ENCODE measurements around the gene ADPRHL1.

The ADPRHL1 gene

DNA sequence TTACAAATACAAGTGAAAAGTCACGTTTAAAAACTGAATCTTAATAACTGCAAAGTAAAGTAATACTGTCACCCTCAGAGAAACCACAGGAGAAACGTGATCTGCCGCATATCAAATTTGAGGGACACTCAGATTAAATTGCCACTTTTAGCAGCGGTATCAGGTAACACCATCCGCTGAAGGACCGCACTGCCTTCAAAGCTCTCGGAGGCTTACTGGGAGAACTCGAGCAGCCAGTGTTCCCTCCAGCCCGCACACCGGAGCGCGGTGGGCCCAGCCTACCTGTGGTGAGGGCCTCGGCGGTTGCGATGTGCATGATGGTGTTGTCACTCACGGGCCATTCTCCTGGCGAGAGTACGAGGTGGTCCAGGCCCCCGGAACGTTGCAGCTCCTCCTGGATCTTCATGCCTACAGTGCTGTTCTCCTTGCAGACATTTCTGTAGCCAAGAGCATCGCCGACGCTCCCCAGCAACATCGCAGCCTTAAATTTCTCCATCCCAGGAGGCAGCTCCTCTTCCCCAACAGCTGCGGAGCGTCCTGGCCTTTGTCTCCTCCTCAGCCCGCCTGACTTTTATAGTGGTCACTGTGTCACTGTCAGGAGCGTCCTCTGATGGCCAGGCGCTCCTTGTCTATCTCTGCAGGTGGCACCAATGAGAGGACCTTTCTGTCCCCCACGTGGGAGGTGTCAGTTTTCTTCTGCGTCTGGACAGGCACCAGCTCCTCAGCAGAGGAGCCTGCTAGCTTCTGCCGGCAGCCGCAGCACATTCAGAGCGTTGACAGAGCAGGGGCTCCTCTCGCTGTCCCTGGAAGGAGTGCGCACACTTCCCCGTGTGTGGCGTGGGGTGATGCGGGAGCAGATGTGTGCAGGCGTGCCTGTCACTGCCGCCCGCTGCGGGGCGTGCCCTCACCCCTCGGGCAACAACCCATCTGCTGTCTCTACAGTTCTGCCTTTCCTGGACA, at the start of gene ADPRHL1:
Gene ADPRHL1, minus strand, starts transcription at position 547 of the 960 bp plus-strand sequence. Its CDS starts 51 bp downstream, at position 496.
- Histone ChIP-seq H3K4me3 (ENCODE audit: low read depth in 1 of 2, low read length in 2 of 2) (no peak within 1 kb of the TSS), H3K9me3 (ENCODE audit: control insufficient read depth in 1 of 2, low read length in 2 of 2) (no peaks in the 10 kb centered on the region), H3K27ac (ENCODE audit: low read length) (no peak within 1 kb of the TSS), H3K4me1 (ENCODE audit: control insufficient read depth in 1 of 2, insufficient read depth in 2 of 2, low read length in 2 of 2) (peaks cover 3 to 16% of the 10 kb centered on the region in 2 donors), H3K27me3 (ENCODE audit: low read depth, low read length) (no peaks in the 10 kb centered on the region), H3K36me3 (ENCODE audit: control insufficient read depth in 1 of 2, insufficient read depth in 2 of 2, low read length in 2 of 2) (peaks cover 9 to 33% of the 10 kb centered on the region in 2 donors)

DNA sequence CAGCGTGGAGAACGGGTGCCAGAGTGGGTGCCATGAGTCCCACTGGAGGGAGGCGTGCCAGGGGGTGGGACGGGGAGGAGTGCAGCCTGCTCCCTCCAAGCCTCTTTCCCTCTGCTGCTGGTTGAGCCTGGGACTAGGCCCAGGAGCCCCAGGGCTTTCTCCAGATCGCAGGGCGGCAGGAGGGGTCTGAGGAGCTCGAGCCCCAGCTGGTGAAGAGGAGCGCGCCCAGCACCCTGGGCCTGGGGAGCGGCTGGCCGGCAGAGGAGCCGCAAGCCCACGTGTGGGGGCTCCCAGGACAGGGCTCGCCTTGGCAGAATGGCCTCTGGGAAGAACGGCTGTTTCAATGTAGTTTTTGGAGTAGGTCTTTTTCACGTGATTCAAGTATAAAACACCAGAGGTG, 49.4 kb upstream of the ADPRHL1 start:
- H3K4me1 ChIP-seq (ENCODE audit: control insufficient read depth in 1 of 2, insufficient read depth in 2 of 2, low read length in 2 of 2): no peaks in the 10 kb centered on the region
- H3K27me3 ChIP-seq (ENCODE audit: low read depth, low read length): no peaks in the 10 kb centered on the region
- H3K4me3 ChIP-seq (ENCODE audit: low read depth in 1 of 2, low read length in 2 of 2): no peak overlapping the region
- H3K27ac ChIP-seq (ENCODE audit: low read length): no peak overlapping the region
- peaks cover 36 to 78% of the 10 kb centered on the region in 2 donors for H3K36me3 ChIP-seq (ENCODE audit: control insufficient read depth in 1 of 2, insufficient read depth in 2 of 2, low read length in 2 of 2)
- H3K9me3 ChIP-seq (ENCODE audit: control insufficient read depth in 1 of 2, low read length in 2 of 2): no peaks in the 10 kb centered on the region

DNA sequence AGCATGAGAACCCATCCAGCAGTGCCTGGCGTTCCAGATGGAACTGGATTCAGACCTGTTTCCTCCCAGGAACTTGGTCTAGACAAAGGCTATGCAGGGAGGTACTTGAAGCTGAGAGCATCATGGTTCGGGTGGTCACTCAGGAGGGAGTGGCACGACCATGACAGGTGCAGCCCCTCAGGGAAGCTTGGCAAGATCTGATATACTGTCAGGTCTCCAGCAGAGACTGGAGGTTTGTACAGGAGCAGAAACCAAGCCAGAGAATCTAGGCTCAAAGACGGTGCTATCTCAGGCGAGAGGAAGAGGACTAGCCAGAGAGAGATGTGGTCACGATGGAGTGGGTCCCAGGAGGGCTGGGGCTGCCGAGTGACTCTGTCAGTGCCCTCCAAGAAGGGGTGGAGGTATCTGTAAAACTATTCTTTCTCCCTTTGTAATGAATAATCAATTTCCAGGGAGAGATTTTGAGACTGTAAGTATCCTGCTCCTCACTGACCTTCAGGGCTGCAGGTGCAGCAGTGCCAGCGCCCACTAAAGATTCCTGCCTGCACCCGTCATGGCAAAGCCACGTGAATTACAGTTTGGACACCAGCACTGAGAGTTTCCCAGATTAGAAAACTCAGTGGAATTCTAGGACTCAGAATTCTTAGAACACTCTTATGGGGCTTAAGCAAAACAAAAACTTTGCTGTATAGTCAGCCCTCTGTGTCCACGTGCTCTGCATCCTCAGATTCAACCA, 47.4 kb upstream of the ADPRHL1 start:
- Histone ChIP-seq H3K36me3 (ENCODE audit: control insufficient read depth in 1 of 2, insufficient read depth in 2 of 2, low read length in 2 of 2) (peaks cover 47 to 68% of the 10 kb centered on the region in 2 donors), H3K4me3 (ENCODE audit: low read depth in 1 of 2, low read length in 2 of 2) (no peak overlapping the region), H3K4me1 (ENCODE audit: control insufficient read depth in 1 of 2, insufficient read depth in 2 of 2, low read length in 2 of 2) (peaks cover 0 to 5% of the 10 kb centered on the region in 2 donors), H3K27me3 (ENCODE audit: low read depth, low read length) (no peaks in the 10 kb centered on the region), H3K27ac (ENCODE audit: low read length) (no peak overlapping the region), H3K9me3 (ENCODE audit: control insufficient read depth in 1 of 2, low read length in 2 of 2) (no peaks in the 10 kb centered on the region)

DNA sequence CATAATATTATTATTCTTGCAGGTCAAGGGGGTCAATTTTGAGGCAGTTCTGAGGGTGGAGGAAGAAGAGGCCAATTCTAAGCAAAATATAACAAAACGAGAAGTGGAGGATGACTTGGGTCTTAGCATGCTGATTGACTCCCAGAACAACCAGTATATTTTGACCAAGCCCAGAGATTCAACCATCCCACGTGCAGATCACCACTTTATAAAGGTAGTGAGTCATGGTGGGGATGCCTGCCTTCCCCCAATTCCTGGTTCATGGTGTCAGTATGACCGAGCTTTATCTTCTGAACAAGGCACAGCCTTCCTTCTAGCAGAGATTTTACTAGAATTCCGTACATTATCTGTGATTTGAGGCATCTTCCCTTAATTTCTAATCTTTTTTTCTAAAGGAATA, 46.6 kb upstream of the ADPRHL1 start:
- H3K27me3 ChIP-seq (ENCODE audit: low read depth, low read length): no peaks in the 10 kb centered on the region
- no peak overlapping the region for H3K4me3 ChIP-seq (ENCODE audit: low read depth in 1 of 2, low read length in 2 of 2)
- H3K27ac ChIP-seq (ENCODE audit: low read length): no peak overlapping the region
- H3K36me3 ChIP-seq (ENCODE audit: control insufficient read depth in 1 of 2, insufficient read depth in 2 of 2, low read length in 2 of 2): peaks cover 49 to 63% of the 10 kb centered on the region in 2 donors
- no peaks in the 10 kb centered on the region for H3K9me3 ChIP-seq (ENCODE audit: control insufficient read depth in 1 of 2, low read length in 2 of 2)
- peaks cover 0 to 11% of the 10 kb centered on the region in 2 donors for H3K4me1 ChIP-seq (ENCODE audit: control insufficient read depth in 1 of 2, insufficient read depth in 2 of 2, low read length in 2 of 2)

DNA sequence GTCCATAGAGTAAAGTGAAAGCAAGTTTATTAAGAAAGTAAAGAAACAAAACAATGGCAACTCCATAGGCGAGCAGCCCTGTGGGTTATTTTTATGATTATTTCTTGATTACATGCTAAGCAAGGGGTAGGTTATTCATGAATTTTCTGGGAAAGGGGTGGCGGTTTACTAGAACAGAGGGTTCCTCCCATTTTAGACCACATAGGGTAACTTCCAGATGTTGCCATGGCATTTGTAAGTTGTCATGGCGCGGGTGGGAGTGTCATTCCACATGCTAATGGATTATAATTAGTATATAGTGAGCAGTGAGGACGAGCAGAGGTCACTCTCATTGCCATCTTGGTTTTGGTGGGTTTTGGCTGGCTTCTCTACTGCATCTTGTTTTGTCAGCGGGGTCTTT, 45.6 kb upstream of the ADPRHL1 start:
- Histone ChIP-seq H3K27me3 (ENCODE audit: low read depth, low read length) (no peaks in the 10 kb centered on the region), H3K27ac (ENCODE audit: low read length) (no peak overlapping the region), H3K36me3 (ENCODE audit: control insufficient read depth in 1 of 2, insufficient read depth in 2 of 2, low read length in 2 of 2) (peaks cover 49 to 56% of the 10 kb centered on the region in 2 donors), H3K4me1 (ENCODE audit: control insufficient read depth in 1 of 2, insufficient read depth in 2 of 2, low read length in 2 of 2) (peaks cover 0 to 11% of the 10 kb centered on the region in 2 donors), H3K4me3 (ENCODE audit: low read depth in 1 of 2, low read length in 2 of 2) (no peak overlapping the region), H3K9me3 (ENCODE audit: control insufficient read depth in 1 of 2, low read length in 2 of 2) (no peaks in the 10 kb centered on the region)

DNA sequence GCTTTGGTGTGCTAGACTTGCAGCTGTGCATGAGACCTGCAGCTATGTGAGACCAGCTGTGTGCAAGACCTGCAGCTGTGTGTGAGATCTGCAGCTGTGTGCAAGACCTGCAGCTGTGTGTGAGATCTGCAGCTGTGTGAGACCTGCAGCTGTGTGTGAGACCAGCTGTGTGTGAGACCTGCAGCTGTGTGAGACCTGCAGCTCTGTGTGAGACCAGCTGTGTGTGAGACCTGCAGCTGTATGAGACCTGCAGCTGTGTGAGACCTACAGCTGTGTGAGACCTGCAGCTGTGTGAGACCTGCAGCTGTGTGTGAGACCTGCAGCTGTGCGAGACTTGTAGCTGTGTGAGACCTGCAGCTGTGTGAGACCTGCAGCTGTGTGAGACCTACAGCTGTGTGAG, 43.9 kb upstream of the ADPRHL1 start:
- Histone ChIP-seq H3K9me3 (ENCODE audit: control insufficient read depth in 1 of 2, low read length in 2 of 2) (no peaks in the 10 kb centered on the region), H3K4me3 (ENCODE audit: low read depth in 1 of 2, low read length in 2 of 2) (no peak overlapping the region), H3K27ac (ENCODE audit: low read length) (no peak overlapping the region), H3K36me3 (ENCODE audit: control insufficient read depth in 1 of 2, insufficient read depth in 2 of 2, low read length in 2 of 2) (peaks cover 47 to 49% of the 10 kb centered on the region in 2 donors), H3K27me3 (ENCODE audit: low read depth, low read length) (no peaks in the 10 kb centered on the region), H3K4me1 (ENCODE audit: control insufficient read depth in 1 of 2, insufficient read depth in 2 of 2, low read length in 2 of 2) (peaks cover 10 to 25% of the 10 kb centered on the region in 2 donors)

DNA sequence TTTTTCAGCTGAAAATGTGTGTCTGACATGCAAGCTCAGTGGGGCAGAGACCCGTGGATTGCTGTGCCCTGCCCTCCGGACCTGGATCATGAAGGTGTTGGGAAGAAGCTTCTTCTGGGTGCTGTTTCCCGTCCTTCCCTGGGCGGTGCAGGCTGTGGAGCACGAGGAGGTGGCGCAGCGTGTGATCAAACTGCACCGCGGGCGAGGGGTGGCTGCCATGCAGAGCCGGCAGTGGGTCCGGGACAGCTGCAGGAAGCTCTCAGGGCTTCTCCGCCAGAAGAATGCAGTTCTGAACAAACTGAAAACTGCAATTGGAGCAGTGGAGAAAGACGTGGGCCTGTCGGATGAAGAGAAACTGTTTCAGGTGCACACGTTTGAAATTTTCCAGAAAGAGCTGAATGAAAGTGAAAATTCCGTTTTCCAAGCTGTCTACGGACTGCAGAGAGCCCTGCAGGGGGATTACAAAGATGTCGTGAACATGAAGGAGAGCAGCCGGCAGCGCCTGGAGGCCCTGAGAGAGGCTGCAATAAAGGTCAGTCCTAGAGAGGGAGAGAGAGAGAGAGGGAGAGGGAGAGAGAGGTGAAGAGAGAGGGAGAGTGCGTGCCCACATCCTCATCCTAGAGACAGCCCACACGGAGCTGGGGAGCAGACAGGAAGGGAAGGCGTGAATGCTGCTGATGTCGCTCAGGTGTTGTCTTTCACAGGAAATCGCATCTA, 42.4 kb upstream of the ADPRHL1 start:
- peak overlapping the region; percentile 35 for H3K27ac ChIP-seq (ENCODE audit: low read length)
- H3K9me3 ChIP-seq (ENCODE audit: control insufficient read depth in 1 of 2, low read length in 2 of 2): no peaks in the 10 kb centered on the region
- H3K4me3 ChIP-seq (ENCODE audit: low read depth in 1 of 2, low read length in 2 of 2): peak overlapping the region in 1 of 2 donors; percentile 46
- H3K4me1 ChIP-seq (ENCODE audit: control insufficient read depth in 1 of 2, insufficient read depth in 2 of 2, low read length in 2 of 2): peaks cover 10 to 33% of the 10 kb centered on the region in 2 donors
- peaks cover 32 to 35% of the 10 kb centered on the region in 2 donors for H3K36me3 ChIP-seq (ENCODE audit: control insufficient read depth in 1 of 2, insufficient read depth in 2 of 2, low read length in 2 of 2)
- H3K27me3 ChIP-seq (ENCODE audit: low read depth, low read length): no peaks in the 10 kb centered on the region

DNA sequence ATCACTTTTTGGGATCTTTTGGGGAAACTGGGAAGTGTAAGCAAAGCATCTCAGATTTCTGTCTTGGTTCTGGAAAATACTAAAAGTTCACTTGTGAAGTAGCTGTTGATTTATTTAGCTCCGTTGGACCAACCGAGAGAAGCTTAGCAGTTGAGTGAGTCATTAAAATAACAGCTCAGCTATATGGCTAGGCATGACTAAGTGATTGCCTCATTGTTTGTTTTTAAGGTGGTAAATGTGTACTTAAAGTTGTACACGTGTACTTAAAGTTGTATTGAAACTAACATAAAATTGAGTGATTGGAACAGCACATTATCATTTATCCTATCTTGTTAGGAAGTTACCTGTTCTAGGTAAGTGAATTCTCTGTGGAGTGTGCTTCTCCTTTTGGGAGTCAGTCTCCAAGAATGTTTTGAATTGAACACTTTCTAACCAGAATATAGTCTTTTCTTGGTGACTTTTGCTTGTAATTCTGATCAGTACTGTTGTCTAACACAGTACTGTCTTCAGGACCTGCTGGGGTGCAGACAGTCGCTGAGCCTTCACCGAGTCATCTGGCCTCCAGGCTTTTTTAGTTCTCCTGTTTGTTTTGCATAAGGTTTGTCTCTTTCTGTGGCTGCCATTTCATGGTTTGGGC, 40.1 kb upstream of the ADPRHL1 start:
- Histone ChIP-seq H3K27ac (ENCODE audit: low read length) (peak overlapping the region; percentile 32), H3K27me3 (ENCODE audit: low read depth, low read length) (no peaks in the 10 kb centered on the region), H3K4me3 (ENCODE audit: low read depth in 1 of 2, low read length in 2 of 2) (peak overlapping the region in 1 of 2 donors; percentile 8), H3K4me1 (ENCODE audit: control insufficient read depth in 1 of 2, insufficient read depth in 2 of 2, low read length in 2 of 2) (peaks cover 21 to 50% of the 10 kb centered on the region in 2 donors), H3K9me3 (ENCODE audit: control insufficient read depth in 1 of 2, low read length in 2 of 2) (no peaks in the 10 kb centered on the region), H3K36me3 (ENCODE audit: control insufficient read depth in 1 of 2, insufficient read depth in 2 of 2, low read length in 2 of 2) (peaks cover 13 to 15% of the 10 kb centered on the region in 2 donors)

DNA sequence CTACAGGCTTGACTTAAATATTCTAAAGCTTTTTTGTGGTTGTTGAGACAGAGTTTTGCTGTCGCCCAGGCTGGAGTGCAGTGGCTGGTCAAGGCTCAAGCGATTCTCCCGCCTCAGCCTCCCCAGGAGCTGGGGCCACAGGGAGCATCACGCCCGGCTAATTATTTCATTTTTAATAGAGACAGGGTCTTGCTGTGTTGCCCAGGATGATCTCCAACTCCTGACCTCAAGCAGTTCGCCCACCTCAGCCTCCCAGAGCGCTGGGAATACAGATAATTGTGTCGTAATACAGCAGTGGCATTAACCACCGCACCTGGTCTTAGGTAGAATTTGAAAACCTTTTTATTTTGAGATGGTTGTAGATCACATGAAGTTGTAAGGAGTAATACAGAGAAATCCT, 38.7 kb upstream of the ADPRHL1 start:
- Histone ChIP-seq H3K4me3 (ENCODE audit: low read depth in 1 of 2, low read length in 2 of 2) (peak overlapping the region; percentile 78 to 85), H3K4me1 (ENCODE audit: control insufficient read depth in 1 of 2, insufficient read depth in 2 of 2, low read length in 2 of 2) (peaks cover 23 to 57% of the 10 kb centered on the region in 2 donors), H3K36me3 (ENCODE audit: control insufficient read depth in 1 of 2, insufficient read depth in 2 of 2, low read length in 2 of 2) (peaks cover 6 to 10% of the 10 kb centered on the region in 2 donors), H3K27me3 (ENCODE audit: low read depth, low read length) (no peaks in the 10 kb centered on the region), H3K27ac (ENCODE audit: low read length) (peak overlapping the region; percentile 70), H3K9me3 (ENCODE audit: control insufficient read depth in 1 of 2, low read length in 2 of 2) (no peaks in the 10 kb centered on the region)

DNA sequence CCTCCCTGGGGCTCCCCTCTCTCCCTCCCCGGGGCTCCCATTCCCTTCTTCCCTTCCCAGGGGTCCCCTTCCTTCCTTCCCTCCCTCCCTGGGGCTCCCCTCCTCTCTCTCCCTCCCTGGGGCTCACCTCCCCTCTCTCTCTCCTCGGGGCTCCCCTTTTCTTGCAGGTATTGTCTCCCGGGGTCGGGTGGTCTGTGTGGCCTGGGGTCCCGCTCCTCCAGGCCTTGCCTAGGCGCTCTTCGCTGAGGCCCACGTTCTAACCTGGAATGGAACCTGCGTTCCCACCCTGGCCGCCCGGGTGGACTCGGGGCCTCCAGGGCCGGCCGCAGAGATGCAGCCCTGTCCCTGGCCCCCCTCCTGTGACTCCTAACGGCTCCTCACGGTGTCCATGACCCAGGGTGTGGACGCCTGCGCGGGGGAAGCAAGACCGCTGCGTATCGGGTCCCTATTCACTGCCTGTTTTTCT, 38.2 kb upstream of the ADPRHL1 start:
- H3K36me3 ChIP-seq (ENCODE audit: control insufficient read depth in 1 of 2, insufficient read depth in 2 of 2, low read length in 2 of 2): peaks cover 4 to 6% of the 10 kb centered on the region in 2 donors
- H3K27me3 ChIP-seq (ENCODE audit: low read depth, low read length): no peaks in the 10 kb centered on the region
- no peaks in the 10 kb centered on the region for H3K9me3 ChIP-seq (ENCODE audit: control insufficient read depth in 1 of 2, low read length in 2 of 2)
- H3K4me1 ChIP-seq (ENCODE audit: control insufficient read depth in 1 of 2, insufficient read depth in 2 of 2, low read length in 2 of 2): peaks cover 23 to 57% of the 10 kb centered on the region in 2 donors
- H3K4me3 ChIP-seq (ENCODE audit: low read depth in 1 of 2, low read length in 2 of 2): peak overlapping the region; percentile 78 to 85
- H3K27ac ChIP-seq (ENCODE audit: low read length): peak overlapping the region; percentile 70
